IPS DF 6.9 (cell line): ENCODE data around the gene RELA.
"Not testable (repeated sequence)": the region's sequence is repeated elsewhere in the genome, so short reads cannot be mapped to it uniquely, and the experiment has no call there.

Experiments
- DNase-seq: peaks from one replicate; pipeline ENCODE4 v3.0.0-alpha.2; 2013; ENCODE audit warnings: low read depth, low spot score
- H3K27ac ChIP-seq: one replicate; pipeline ENCODE4 v1.5.1; 2013; ENCODE audit warnings: low read length, control low read depth
- H3K27me3 ChIP-seq: 2 replicates; pipeline ENCODE4 v1.6.1; 2013; ENCODE audit warnings: mild to moderate bottlenecking, low read length; ENCODE audit not compliant: control insufficient read depth, insufficient read depth
- H3K36me3 ChIP-seq: 2 replicates; pipeline ENCODE4 v1.6.1; 2013; ENCODE audit warnings: low read length; ENCODE audit not compliant: control insufficient read depth, insufficient read depth
- H3K4me1 ChIP-seq: 2 replicates; pipeline ENCODE4 v1.6.1; 2013; ENCODE audit warnings: low read length; ENCODE audit not compliant: control insufficient read depth, insufficient read depth
- H3K4me3 ChIP-seq: 2 replicates; pipeline ENCODE4 v1.5.1; 2013; ENCODE audit warnings: mild to moderate bottlenecking, low read length
- H3K9me3 ChIP-seq: 2 replicates; pipeline ENCODE4 v1.6.1; 2013; ENCODE audit warnings: low read length, inconsistent platforms; ENCODE audit not compliant: control insufficient read depth, insufficient read depth
- WGBS: extraction: QIAGEN DNeasy Blood & Tissue Kit; methylation state at CpG from one replicate; pipeline ENCODE4 v1.1.7; 2013; ENCODE audit warnings: mixed read lengths, missing lambda C conversion rate; ENCODE audit not compliant: insufficient read length, insufficient coverage; 5-methylcytosine and 5-hydroxymethylcytosine counted together

The RELA gene

DNA sequence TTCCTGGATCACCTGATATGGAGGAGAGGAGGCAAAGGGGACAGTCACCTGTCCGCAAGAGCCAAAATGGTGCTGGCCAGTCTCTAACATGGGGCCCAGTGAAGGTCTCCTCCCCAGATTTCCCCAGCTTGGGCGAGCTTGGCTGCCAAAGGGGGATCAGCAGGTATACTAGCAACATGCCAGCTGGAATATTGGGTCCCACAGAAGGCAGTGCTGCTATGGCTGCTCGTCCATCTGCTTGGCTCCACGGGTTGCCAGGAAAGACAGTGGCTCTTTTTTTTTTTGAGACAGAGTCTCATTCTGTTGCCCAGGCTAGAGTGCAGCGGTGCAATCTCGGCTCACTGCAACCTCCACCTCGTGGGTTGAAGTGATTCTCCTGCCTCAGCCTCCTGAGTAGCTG, 36.6 kb upstream of the RELA start:
- no peaks in the 10 kb centered on the region for H3K36me3 ChIP-seq
- peaks cover 2% of the 10 kb centered on the region; the same call in 1 of the 2 replicates for H3K9me3 ChIP-seq
- no peak overlapping the region for H3K27ac ChIP-seq
- no CpG with 5 or more reads among the region's 7 CpGs for WGBS
- H3K4me1 ChIP-seq: no peaks in the 10 kb centered on the region
- no peak for DNase-seq
- no peaks in the 10 kb centered on the region for H3K27me3 ChIP-seq
- H3K4me3 ChIP-seq: no peak overlapping the region

DNA sequence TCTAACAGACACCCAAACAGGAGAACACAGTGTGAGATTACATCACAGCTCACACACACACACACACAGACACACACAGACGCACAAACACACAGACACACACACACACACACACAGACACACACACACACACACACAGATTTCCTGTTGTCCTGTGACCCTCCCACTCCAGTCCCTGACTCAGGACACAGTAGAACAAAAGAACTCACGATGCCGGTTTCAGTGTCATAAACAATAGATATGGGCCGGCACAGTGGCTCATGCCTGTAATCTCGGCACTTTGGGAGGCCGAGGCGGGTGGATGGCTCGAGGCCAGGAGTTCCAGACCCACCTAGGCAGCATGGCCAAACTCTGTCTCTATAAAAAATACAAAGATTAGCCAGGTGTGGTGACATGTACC, 35.5 kb upstream of the RELA start:
- no peak for DNase-seq
- H3K4me1 ChIP-seq: no peaks in the 10 kb centered on the region
- no CpG with 5 or more reads among the region's 8 CpGs for WGBS
- no peaks in the 10 kb centered on the region for H3K27me3 ChIP-seq
- no peak overlapping the region for H3K4me3 ChIP-seq
- H3K27ac ChIP-seq: no peak overlapping the region
- H3K36me3 ChIP-seq: no peaks in the 10 kb centered on the region
- H3K9me3 ChIP-seq: peaks cover 2% of the 10 kb centered on the region; the same call in 1 of the 2 replicates

DNA sequence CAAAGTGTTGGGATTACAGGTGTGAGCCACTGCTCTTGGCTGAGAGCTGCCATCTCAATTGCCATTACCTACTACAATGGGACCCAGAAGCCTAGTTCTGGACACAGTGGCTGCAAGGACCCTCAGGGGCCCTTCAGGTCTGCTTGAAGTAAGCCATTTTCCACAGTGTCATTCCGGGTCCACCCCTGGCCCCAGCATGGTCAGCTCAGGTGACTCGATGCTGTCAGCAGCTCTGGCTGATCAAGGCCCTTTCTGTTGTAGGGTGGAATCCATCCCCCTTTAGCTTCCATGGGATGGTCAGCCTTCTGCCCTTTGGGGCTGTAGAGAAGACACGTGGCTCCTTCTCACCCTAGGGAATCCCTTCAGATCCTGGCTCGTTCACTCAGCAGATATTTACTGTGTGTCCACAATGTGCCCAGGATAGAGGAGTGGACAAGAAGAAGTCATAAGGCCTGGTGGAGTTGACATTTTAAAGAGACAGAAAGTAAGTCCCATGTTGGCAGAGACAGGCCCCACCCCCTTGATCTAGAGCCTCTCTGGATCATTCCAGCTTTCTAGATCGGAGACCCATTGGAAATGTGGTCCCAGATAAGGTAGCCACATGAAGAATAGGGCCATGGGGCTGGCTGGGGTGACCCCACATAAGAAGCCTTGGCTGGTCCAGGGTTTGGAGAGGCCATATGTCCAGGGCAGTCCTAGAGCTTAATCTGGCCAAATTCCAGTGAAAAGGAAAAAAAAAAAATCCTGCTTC, 34.3 kb upstream of the RELA start:
- Histone ChIP-seq H3K4me3 (no peak overlapping the region), H3K27ac (no peak overlapping the region), H3K36me3 (no peaks in the 10 kb centered on the region), H3K9me3 (peaks cover 2% of the 10 kb centered on the region; the same call in 1 of the 2 replicates), H3K27me3 (no peaks in the 10 kb centered on the region), H3K4me1 (0 out of 2 replicates have a peak, but pooled peaks cover 1% of the 10 kb centered on the region)
- DNase-seq: no peak
- WGBS: no CpG with 5 or more reads among the region's 5 CpGs

DNA sequence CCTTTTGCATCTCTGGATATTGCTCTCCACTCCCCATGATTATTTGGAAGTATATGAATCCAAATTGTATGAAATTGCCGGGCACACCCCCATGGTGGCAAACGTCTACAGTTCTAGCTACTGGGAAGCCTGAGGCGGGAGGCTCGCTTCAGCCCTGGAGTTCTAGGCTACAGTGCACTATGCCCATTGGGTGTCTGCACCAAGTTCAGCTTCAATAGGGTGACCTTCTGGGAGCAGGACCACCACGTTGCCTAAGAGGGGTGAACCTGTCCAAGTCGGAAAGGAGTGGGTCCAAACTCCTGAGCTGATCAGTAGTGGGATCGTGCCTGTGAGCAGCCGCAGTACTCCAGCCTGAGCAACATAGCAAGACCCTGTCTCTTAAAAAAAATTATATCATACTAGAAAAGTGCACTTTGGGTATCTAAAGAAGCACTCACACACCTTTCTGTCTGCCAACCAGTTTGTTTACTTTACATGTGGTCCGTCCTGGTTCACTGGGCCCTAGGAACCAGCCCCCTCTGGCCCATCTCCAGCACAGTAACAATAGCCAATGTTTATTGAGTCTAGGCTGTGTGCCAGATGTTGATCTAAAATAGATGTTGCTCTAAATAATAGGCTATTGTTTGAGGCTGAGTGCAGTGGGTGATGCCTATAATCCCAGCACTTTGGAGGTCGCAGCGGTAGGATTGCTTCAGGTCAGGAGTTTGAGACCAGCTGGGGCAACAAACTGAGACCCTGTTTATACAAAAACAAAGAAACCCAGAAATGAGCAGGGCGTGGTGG, 32.9 kb upstream of the RELA start:
- no peak overlapping the region for H3K27ac ChIP-seq
- WGBS: no CpG with 5 or more reads among the region's 12 CpGs
- DNase-seq: no peak

DNA sequence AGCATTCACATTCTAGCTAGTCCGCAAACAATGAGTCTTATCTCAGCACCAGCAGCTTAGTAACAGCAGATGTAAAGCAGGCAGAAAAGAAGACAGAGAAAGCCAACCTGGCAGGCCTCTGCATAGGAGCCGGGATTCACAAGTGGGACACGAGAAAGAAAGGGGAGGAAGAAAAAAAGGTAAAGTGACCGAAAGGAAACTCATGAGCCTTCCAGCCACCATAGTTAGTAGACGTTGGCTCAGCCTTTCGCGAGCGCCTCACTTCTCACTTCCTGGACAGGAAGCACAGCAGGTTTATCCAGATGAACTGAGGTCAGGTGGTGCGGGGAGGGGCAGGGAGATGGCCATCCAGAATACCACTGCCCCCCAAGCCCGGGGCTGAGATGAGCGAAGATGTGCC, 29.7 kb upstream of the RELA start:
- Histone ChIP-seq H3K36me3 (no peaks in the 10 kb centered on the region), H3K4me1 (0 out of 2 replicates have a peak, but pooled peaks cover 1% of the 10 kb centered on the region), H3K27ac (no peak overlapping the region), H3K9me3 (no peaks in the 10 kb centered on the region), H3K27me3 (no peaks in the 10 kb centered on the region), H3K4me3 (no peak overlapping the region)
- no CpG with 5 or more reads among the region's 11 CpGs for WGBS
- DNase-seq: no peak

More for the DNA sequence above, 32.9 kb upstream of the RELA start:
- Histone ChIP-seq H3K4me3 (no peak overlapping the region), H3K4me1 (0 out of 2 replicates have a peak, but pooled peaks cover 1% of the 10 kb centered on the region), H3K27me3 (no peaks in the 10 kb centered on the region), H3K9me3 (peaks cover 2% of the 10 kb centered on the region; the same call in 1 of the 2 replicates), H3K36me3 (no peaks in the 10 kb centered on the region)

DNA sequence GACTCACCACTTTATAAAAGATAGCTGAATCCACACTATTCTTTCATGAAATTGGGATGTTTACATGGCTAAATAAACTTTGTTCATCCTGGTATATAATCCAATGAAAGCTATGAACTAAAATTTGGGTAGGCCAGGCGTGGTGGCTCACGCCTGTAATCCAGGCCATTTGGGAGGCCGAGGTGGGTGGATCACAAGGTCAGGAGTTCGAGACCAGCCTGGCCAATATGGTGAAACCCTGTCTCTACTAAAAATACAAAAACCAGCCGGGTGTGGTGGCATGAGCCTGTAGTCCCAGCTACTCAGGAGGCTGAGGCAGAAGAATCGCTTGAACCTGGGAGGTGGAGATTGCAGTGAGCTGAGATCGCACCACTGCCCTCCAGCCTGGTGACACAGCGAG, 29.1 kb upstream of the RELA start:
- not testable (repeated sequence) for H3K36me3 ChIP-seq, DNase-seq, H3K27me3 ChIP-seq, H3K4me1 ChIP-seq, H3K9me3 ChIP-seq, H3K4me3 ChIP-seq, H3K27ac ChIP-seq
- no CpG with 5 or more reads among the region's 8 CpGs for WGBS

DNA sequence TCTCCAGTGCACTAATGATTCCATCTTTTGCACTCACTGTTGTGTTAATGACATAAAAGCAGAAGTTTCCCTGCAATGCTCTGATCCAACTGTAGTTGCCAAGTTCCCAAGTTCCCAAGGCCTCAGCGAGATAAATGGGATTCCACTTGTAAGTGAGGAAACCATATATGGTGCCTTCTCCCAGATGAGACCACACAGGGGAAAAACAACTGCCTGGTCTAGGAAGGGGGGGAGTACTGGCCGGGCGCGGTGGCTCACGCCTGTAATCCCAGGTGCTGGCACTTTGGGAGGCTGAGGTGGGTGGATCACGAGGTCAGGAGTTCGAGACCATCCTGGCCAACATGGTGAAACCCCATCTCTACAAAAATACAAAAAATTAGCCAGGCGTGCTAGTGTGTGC, 23.3 kb upstream of the RELA start:
- no peak for DNase-seq
- no peaks in the 10 kb centered on the region for H3K9me3 ChIP-seq
- H3K36me3 ChIP-seq: no peaks in the 10 kb centered on the region
- H3K27me3 ChIP-seq: no peaks in the 10 kb centered on the region
- no peak overlapping the region for H3K27ac ChIP-seq
- no CpG with 5 or more reads among the region's 8 CpGs for WGBS
- peaks cover 2% of the 10 kb centered on the region; the same call in 1 of the 2 replicates for H3K4me1 ChIP-seq
- no peak overlapping the region for H3K4me3 ChIP-seq

DNA sequence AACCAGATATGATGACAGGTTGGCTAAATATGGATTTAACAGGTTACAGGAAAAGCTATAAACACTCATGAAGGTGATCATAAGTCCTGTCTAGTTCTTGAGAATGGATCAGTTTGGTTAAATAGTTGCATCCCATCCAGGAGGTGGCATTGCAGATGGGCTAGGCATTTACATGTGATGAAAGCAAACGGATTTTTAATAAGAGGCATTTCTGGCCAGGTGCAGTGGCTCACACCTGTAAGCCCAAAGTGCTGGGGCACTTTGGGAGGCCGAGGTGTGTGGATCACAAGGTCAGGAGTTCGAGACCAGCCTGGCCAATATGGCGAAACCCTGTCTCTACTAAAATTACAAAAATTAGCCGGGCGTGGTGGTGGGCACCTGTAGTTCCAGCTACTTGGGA, 20.8 kb upstream of the RELA start:
- no CpG with 5 or more reads among the region's 6 CpGs for WGBS
- H3K36me3 ChIP-seq, H3K4me1 ChIP-seq, H3K4me3 ChIP-seq, DNase-seq, H3K27me3 ChIP-seq, H3K9me3 ChIP-seq, H3K27ac ChIP-seq: not testable (repeated sequence)

DNA sequence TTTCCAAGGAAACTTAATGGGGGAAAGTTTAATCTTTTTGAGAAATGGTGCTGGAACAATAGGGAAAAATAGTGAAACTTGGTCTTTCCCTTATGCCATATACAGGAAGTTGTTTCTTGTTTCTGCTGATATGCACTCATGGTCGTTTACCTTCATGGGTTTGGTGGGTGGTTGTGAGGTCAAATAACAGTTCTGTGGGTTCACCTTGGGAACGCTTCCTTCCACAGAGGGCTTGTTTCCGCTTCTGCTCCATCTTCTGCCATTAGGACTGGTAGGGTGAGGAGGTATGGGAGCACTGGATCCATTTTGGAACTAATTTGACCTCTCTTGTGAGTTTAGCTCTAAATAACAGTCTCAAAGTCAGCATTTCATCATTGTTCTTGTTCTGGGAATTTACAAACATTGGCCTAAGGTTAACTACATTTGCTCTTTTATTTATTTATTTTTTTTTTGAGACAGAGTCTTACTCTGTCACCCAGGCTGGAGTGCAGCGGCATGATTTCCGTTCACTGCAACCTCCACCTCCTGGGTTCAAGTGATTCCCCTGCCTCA, 17.6 kb upstream of the RELA start:
- WGBS: no CpG with 5 or more reads among the region's 5 CpGs
- H3K9me3 ChIP-seq: no peaks in the 10 kb centered on the region
- H3K4me1 ChIP-seq: no peaks in the 10 kb centered on the region
- H3K4me3 ChIP-seq: no peak overlapping the region
- H3K27ac ChIP-seq: no peak overlapping the region
- no peaks in the 10 kb centered on the region for H3K36me3 ChIP-seq
- H3K27me3 ChIP-seq: no peaks in the 10 kb centered on the region
- no peak for DNase-seq

DNA sequence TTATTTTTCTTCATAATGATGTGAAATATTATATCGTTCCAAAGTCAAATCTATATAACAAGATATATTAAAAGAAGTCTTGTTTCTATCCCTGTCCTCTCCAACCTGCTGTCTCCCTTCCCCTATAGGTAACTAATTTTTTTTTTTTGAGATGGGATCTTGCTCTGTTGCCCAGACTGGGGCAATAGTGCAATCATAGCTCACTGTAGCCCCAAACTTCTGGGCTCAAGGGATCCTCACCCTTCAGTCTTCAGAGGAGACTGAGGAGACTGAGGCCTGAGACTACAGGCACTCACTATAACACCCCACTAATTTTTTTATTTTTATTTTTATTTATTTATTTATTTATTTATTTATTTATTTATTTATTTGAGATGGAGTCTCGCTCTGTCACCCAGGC, 10.3 kb upstream of the RELA start:
- DNase-seq: no peak
- H3K27me3 ChIP-seq: no peaks in the 10 kb centered on the region
- no peak overlapping the region for H3K4me3 ChIP-seq
- no peaks in the 10 kb centered on the region for H3K36me3 ChIP-seq
- no CpG with 5 or more reads among the region's 2 CpGs for WGBS
- no peak overlapping the region for H3K27ac ChIP-seq
- no peaks in the 10 kb centered on the region for H3K4me1 ChIP-seq
- no peaks in the 10 kb centered on the region for H3K9me3 ChIP-seq
